BLaER1 (cell line): Measurements from ENCODE around the gene RASSF10.

Experiments
- H3K27ac ChIP-seq: shearing (Covaris generic); formaldehyde crosslinking; 2 replicates; pipeline ENCODE4 v1.8.1; 2022
- H3K27me3 ChIP-seq: shearing (Covaris generic); formaldehyde crosslinking; 2 replicates; pipeline ENCODE4 v1.8.1; 2022
- H3K36me3 ChIP-seq: shearing (Covaris generic); formaldehyde crosslinking; 2 replicates; pipeline ENCODE4 v1.8.1; 2022
- H3K4me1 ChIP-seq: shearing (Covaris generic); formaldehyde crosslinking; 2 replicates; pipeline ENCODE4 v1.8.1; 2022
- H3K4me2 ChIP-seq: shearing (Covaris generic); formaldehyde crosslinking; 2 replicates; pipeline ENCODE4 v1.8.1; 2022
- H3K4me3 ChIP-seq: shearing (Covaris generic); formaldehyde crosslinking; 2 replicates; pipeline ENCODE4 v1.8.1; 2022
- H3K9ac ChIP-seq: shearing (Covaris generic); formaldehyde crosslinking; 2 replicates; pipeline ENCODE4 v1.8.1; 2022
- H3K9me3 ChIP-seq: shearing (Covaris generic); formaldehyde crosslinking; 2 replicates; pipeline ENCODE4 v1.8.1; 2022
- H4K20me1 ChIP-seq: shearing (Covaris generic); formaldehyde crosslinking; 2 replicates; pipeline ENCODE4 v1.8.1; 2022
- Cebpa-rat ChIP-seq: shearing (Covaris generic); IDR thresholded peaks from 2 replicates; pipeline ENCODE4 v1.8.1; 2022

Gene RASSF10

DNA sequence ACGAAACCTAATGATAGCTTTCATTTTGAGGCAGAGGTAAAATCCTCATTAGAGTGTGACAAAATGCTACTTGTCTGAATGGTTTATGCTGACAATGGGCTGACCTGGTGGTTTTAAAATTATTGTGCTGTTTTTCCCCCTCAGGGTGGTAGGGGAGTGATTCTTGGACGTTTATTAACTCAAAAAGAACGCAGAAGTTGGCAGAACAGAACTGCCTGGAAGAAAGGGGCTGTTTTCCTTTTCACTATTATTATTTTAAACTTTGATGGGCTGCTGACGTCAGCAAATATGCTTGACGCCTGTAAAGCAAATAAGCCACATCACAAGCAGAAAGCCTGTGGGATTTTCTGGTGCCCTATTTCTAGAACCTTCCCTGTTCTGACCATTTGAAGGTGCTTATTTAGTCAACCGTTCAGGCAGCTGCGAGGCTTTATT lies 4.0 kb downstream of the RASSF10 start:
- Histone ChIP-seq H3K9me3 (no peaks in the 10 kb centered on the region), H3K4me3 (peak overlapping the region; percentile 75; the same call in 1 of the 2 replicates), H3K4me1 (peaks cover 91% of the 10 kb centered on the region), H3K36me3 (no peaks in the 10 kb centered on the region), H4K20me1 (peaks cover 41% of the 10 kb centered on the region), H3K27ac (no peak overlapping the region), H3K9ac (no peak overlapping the region), H3K4me2 (peak overlapping the region; percentile 96), H3K27me3 (peaks cover 47% of the 10 kb centered on the region)
- no peak for TF ChIP-seq Cebpa-rat

- H3K27ac ChIP-seq: no peak overlapping the region
- H4K20me1 ChIP-seq: peaks cover 25% of the 10 kb centered on the region
- no peaks in the 10 kb centered on the region for H3K36me3 ChIP-seq
- no peak for TF ChIP-seq Cebpa-rat
- peaks cover 71% of the 10 kb centered on the region for H3K4me1 ChIP-seq
- H3K4me3 ChIP-seq: no peak overlapping the region
- peaks cover 31% of the 10 kb centered on the region for H3K27me3 ChIP-seq
- H3K9me3 ChIP-seq: no peaks in the 10 kb centered on the region
- peak overlapping the region; percentile 72; the same call in 1 of the 2 replicates for H3K4me2 ChIP-seq
- no peak overlapping the region for H3K9ac ChIP-seq
These were observed 6.6 kb downstream of the RASSF10 start for GRCh38 chr11:13015753-13016152.

GRCh38 chr11:13016415-13016814 lies 7.3 kb downstream of the RASSF10 start:
- H3K9me3 ChIP-seq: no peaks in the 10 kb centered on the region
- no peak overlapping the region for H3K9ac ChIP-seq
- peaks cover 66% of the 10 kb centered on the region for H3K4me1 ChIP-seq
- TF ChIP-seq Cebpa-rat: no peak
- no peak overlapping the region for H3K27ac ChIP-seq
- H3K4me2 ChIP-seq: peak overlapping the region; percentile 72
- H3K36me3 ChIP-seq: no peaks in the 10 kb centered on the region
- no peak overlapping the region for H3K4me3 ChIP-seq
- H4K20me1 ChIP-seq: peaks cover 20% of the 10 kb centered on the region
- H3K27me3 ChIP-seq: peaks cover 24% of the 10 kb centered on the region

- H3K27me3 ChIP-seq: no peaks in the 10 kb centered on the region
These were observed 10.2 kb downstream of the RASSF10 start for GRCh38 chr11:13019313-13019712.

DNA sequence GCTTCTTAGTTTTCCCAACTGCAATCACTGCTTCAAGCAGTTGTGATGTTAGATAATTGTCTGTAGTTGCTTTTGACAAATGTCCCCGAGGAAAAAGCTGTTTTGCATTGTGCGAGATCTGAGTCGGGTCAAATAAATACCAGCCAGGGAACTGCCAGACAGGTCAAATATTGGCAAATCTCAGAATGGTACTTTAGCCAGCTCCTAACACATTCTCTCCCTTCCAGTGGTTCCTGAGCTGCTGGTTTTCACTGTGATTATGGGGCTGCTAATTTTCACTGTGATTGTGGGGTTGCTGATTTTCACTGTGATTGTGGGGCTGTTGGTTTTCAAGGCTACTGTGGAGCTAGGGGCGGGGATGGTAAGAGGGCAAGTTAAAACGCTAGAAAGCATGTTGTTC lies 14.3 kb downstream of the RASSF10 start:
- Histone ChIP-seq H3K4me2 (no peak overlapping the region), H3K27me3 (no peaks in the 10 kb centered on the region), H3K9me3 (no peaks in the 10 kb centered on the region), H3K9ac (no peak overlapping the region), H3K27ac (no peak overlapping the region), H3K4me3 (no peak overlapping the region), H3K36me3 (no peaks in the 10 kb centered on the region), H3K4me1 (no peaks in the 10 kb centered on the region), H4K20me1 (no peaks in the 10 kb centered on the region)
- no peak for TF ChIP-seq Cebpa-rat

More at GRCh38 chr11:13019313-13019712, 10.2 kb downstream of the RASSF10 start:
- H3K27ac ChIP-seq: no peak overlapping the region
- H3K9me3 ChIP-seq: no peaks in the 10 kb centered on the region
- no peak overlapping the region for H3K4me2 ChIP-seq
- no peak for TF ChIP-seq Cebpa-rat
- H3K9ac ChIP-seq: no peak overlapping the region
- H3K36me3 ChIP-seq: no peaks in the 10 kb centered on the region
- no peaks in the 10 kb centered on the region for H4K20me1 ChIP-seq
- H3K4me1 ChIP-seq: peaks cover 37% of the 10 kb centered on the region
- no peak overlapping the region for H3K4me3 ChIP-seq

DNA sequence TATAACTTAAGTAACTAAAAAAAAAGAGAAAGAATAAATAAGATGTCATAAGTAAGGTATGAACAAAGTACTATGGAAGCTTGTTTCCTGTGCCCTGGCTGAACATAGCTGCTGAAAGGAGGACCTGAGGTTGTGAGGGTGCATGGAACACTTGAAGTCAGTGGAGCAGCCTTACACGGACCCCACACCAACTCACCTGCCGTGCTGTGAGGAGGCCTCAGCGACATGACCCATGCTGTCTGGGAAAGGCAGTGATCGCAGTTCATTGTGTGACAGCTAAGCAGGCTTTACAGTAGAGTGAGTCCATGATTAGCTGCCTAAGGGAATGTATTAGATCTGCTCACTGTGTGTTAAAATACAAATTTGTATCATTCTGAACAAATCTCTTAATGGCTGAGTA lies 17.6 kb downstream of the RASSF10 start:
- Histone ChIP-seq H3K9ac (no peak overlapping the region), H3K27me3 (no peaks in the 10 kb centered on the region), H3K36me3 (no peaks in the 10 kb centered on the region), H3K4me3 (no peak overlapping the region), H4K20me1 (no peaks in the 10 kb centered on the region), H3K4me2 (no peak overlapping the region), H3K27ac (no peak overlapping the region), H3K9me3 (no peaks in the 10 kb centered on the region), H3K4me1 (no peaks in the 10 kb centered on the region)
- TF ChIP-seq Cebpa-rat: no peak

GRCh38 chr11:13028322-13028721 lies 19.2 kb downstream of the RASSF10 start:
- Histone ChIP-seq H3K4me3 (no peak overlapping the region), H3K4me2 (no peak overlapping the region), H4K20me1 (no peaks in the 10 kb centered on the region), H3K4me1 (no peaks in the 10 kb centered on the region), H3K9ac (no peak overlapping the region), H3K27ac (no peak overlapping the region), H3K27me3 (no peaks in the 10 kb centered on the region), H3K9me3 (no peaks in the 10 kb centered on the region), H3K36me3 (no peaks in the 10 kb centered on the region)
- TF ChIP-seq Cebpa-rat: no peak

DNA sequence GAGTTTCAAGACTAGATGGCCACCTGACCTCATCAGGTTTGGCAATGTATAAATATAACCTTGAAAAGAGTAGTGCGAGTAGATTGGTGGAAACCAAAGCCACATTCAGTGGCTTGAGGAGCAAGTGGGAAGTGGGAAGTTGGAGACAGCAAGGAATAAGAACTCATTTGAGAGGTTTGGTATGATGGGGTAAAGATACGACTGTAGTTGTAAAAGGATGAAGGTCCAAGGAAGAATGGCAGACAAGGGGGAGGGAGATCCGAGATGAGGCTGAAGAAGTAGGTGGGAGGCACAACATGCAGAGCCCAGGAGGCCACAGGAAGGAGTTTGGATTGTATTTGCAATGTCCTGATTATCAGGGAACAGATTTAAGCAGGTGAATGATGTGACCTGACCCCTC lies 20.8 kb downstream of the RASSF10 start:
- H3K27me3 ChIP-seq: no peaks in the 10 kb centered on the region
- H3K9ac ChIP-seq: no peak overlapping the region
- no peak overlapping the region for H3K27ac ChIP-seq
- H3K4me2 ChIP-seq: no peak overlapping the region
- no peaks in the 10 kb centered on the region for H3K36me3 ChIP-seq
- no peaks in the 10 kb centered on the region for H3K4me1 ChIP-seq
- no peaks in the 10 kb centered on the region for H4K20me1 ChIP-seq
- H3K4me3 ChIP-seq: no peak overlapping the region
- H3K9me3 ChIP-seq: no peaks in the 10 kb centered on the region
- TF ChIP-seq Cebpa-rat: no peak

DNA sequence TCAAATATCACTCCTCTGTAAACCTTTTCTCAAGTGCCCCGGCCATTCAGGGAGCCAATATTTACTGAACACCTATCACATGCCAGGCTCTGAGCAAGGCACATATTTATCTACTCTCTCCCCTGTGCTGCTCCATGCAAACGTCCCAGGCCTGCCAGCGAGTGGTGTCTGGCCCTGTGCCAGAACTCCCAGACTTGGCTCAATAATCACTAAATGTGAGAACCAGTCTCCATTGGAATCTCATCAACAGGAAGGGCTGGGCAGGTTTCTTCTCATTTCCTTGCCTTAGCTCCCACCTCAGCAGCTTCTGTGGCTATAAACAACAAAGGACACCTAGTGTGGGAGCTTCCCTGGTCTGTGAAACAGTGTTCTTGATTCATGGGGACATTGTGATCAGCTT lies 21.7 kb downstream of the RASSF10 start:
- Histone ChIP-seq H3K9me3 (no peaks in the 10 kb centered on the region), H3K9ac (no peak overlapping the region), H3K4me1 (no peaks in the 10 kb centered on the region), H4K20me1 (no peaks in the 10 kb centered on the region), H3K4me3 (no peak overlapping the region), H3K4me2 (no peak overlapping the region), H3K27me3 (no peaks in the 10 kb centered on the region), H3K36me3 (no peaks in the 10 kb centered on the region), H3K27ac (no peak overlapping the region)
- TF ChIP-seq Cebpa-rat: no peak

- H3K4me2 ChIP-seq: no peak overlapping the region
- no peak for TF ChIP-seq Cebpa-rat
- H3K27me3 ChIP-seq: no peaks in the 10 kb centered on the region
- no peaks in the 10 kb centered on the region for H4K20me1 ChIP-seq
- no peak overlapping the region for H3K27ac ChIP-seq
- H3K4me1 ChIP-seq: no peaks in the 10 kb centered on the region
- no peak overlapping the region for H3K4me3 ChIP-seq
- no peaks in the 10 kb centered on the region for H3K36me3 ChIP-seq
- H3K9ac ChIP-seq: no peak overlapping the region
- no peaks in the 10 kb centered on the region for H3K9me3 ChIP-seq
These were observed 22.2 kb downstream of the RASSF10 start for GRCh38 chr11:13031349-13031748.
